Tibial artery (tissue), 4 donors: Measurements from ENCODE around the gene SERPINH1.

Experiments used
- DNase-seq, 2 donors: peaks; one replicate each; pipeline ENCODE4 v3.0.0-alpha.2; 2019
- H3K27ac ChIP-seq, 2 donors: fragments of 200-600 bp; sonication (generic) in 1 of 2; 1 replicate in 1 of 2; 2 replicates in 1 of 2; pipeline ENCODE4 v1.5.1; 2018 to 2019; ENCODE audit warnings: mild to moderate bottlenecking in 1 of 2
- H3K27me3 ChIP-seq, 2 donors: fragments of 200-600 bp; sonication (generic) in 1 of 2; one replicate each; pipeline versions ENCODE4 v1.5.1 to v1.6.0; 2016 to 2019
- H3K36me3 ChIP-seq, 3 donors: fragments of 200-600 bp; sonication (generic) in 2 of 3; one replicate each; pipeline ENCODE4 v1.5.1; 2016 to 2019; ENCODE audit warnings: mild to moderate bottlenecking in 2 of 3
- H3K4me1 ChIP-seq, 4 donors: fragments of 200-600 bp; sonication (generic) in 2 of 4; 1 replicate in 3 of 4; 2 replicates in 1 of 4; pipeline ENCODE4 v1.5.1; 2016 to 2019
- H3K4me3 ChIP-seq, 2 donors: fragments of 200-600 bp; sonication (generic) in 1 of 2; 1 replicate in 1 of 2; 2 replicates in 1 of 2; pipeline ENCODE4 v1.5.1; 2018 to 2019; ENCODE audit warnings: mild to moderate bottlenecking in 2 of 2
- H3K9me3 ChIP-seq, 3 donors: fragments of 200-600 bp; sonication (generic) in 1 of 3; one replicate each; pipeline ENCODE4 v1.5.1; 2016 to 2019
- intact Hi-C: fragments of 100-400 bp; cut with DNase I; formaldehyde crosslinking; loops from one replicate; pipeline ENCODE4 v1.15.0; 2023; ENCODE audit warnings: low total_unique reads
- TF ChIP-seq, protein P1 (sequence below), 2 experiments: fragments of 200-600 bp in 1 of 2; fragments of 450-650 bp in 1 of 2; IDR thresholded peaks; one replicate each; pipeline ENCODE4 v1.5.1; 2017 to 2019; ENCODE audit warnings: antibody characterized with exemption in 2 of 2, mild to moderate bottlenecking in 1 of 2, moderate library complexity in 1 of 2

SERPINH1 gene

DNA sequence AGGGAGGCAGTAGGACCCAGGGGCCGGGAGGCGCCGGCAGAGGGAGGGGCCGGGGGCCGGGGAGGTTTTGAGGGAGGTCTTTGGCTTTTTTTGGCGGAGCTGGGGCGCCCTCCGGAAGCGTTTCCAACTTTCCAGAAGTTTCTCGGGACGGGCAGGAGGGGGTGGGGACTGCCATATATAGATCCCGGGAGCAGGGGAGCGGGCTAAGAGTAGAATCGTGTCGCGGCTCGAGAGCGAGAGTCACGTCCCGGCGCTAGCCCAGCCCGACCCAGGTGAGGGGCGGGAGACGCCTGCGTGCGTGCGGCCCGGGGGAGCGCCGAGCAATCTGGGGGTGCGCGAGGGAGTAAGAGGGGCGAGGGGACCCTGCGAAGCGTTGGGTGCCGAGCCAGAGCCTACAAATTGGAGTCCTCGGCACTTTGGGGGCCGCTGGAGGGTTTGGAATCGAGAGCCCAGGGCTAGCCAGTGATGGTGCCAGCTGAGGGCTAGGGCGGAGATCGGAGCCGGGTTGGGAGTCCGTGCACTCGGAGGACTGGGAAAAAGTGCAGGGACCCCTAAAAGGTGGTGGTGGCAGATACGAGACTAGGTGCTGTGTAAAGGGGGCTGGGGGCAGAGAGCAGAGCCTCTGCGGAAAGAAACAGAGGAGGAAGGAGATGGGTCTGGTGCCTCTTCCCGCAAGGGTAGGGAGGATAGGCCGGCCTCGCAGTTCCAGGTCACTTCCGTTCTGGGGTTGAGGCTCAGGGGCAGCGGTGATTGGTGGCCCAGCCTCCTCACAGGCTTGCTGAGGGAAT is at the start of gene SERPINH1:
TSS of gene SERPINH1 (plus strand) at position 206 of the 788 bp plus-strand sequence. CDS start 4,097 bp downstream, outside the sequence.
- intact Hi-C loops, result no loop called here
- Histone ChIP-seq H3K27ac (peak within 1 kb of the TSS; percentile 99 to 100), H3K4me1 (peaks cover 0 to 87% (median 81%) of the 10 kb centered on the region in 4 donors), H3K36me3 (peaks cover 9 to 14% (median 12%) of the 10 kb centered on the region in 3 donors), H3K9me3 (no peaks in the 10 kb centered on the region), H3K27me3 (no peaks in the 10 kb centered on the region), H3K4me3 (peak within 1 kb of the TSS; percentile 95 to 98)
- TF ChIP-seq, protein P1, sequence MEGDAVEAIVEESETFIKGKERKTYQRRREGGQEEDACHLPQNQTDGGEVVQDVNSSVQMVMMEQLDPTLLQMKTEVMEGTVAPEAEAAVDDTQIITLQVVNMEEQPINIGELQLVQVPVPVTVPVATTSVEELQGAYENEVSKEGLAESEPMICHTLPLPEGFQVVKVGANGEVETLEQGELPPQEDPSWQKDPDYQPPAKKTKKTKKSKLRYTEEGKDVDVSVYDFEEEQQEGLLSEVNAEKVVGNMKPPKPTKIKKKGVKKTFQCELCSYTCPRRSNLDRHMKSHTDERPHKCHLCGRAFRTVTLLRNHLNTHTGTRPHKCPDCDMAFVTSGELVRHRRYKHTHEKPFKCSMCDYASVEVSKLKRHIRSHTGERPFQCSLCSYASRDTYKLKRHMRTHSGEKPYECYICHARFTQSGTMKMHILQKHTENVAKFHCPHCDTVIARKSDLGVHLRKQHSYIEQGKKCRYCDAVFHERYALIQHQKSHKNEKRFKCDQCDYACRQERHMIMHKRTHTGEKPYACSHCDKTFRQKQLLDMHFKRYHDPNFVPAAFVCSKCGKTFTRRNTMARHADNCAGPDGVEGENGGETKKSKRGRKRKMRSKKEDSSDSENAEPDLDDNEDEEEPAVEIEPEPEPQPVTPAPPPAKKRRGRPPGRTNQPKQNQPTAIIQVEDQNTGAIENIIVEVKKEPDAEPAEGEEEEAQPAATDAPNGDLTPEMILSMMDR (IDR thresholded peaks at IDR 0.05), result no peak
- peak; percentile 89 to 96 for DNase-seq

DNA sequence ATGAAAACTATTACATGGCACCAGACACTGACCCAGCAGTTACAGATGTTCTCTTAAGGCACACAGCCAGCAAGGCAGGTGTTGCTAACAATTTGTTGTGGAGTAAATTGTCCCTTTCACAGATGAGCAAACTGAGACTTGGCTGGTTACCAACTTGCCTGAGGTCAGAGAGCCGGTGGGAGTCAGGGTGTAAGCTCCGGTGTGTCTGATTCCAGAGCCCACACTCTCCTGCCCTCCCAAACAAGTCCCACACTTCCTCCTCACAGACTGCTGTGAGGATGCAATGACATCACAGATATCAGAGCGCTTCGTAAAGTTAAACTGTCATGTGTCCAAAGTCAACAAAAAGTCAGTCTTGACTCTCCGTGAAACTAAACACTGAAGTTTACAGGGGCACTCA is 48.8 kb upstream of the SERPINH1 start:
- H3K27ac ChIP-seq, result no peak overlapping the region
- DNase-seq, result no peak

DNA sequence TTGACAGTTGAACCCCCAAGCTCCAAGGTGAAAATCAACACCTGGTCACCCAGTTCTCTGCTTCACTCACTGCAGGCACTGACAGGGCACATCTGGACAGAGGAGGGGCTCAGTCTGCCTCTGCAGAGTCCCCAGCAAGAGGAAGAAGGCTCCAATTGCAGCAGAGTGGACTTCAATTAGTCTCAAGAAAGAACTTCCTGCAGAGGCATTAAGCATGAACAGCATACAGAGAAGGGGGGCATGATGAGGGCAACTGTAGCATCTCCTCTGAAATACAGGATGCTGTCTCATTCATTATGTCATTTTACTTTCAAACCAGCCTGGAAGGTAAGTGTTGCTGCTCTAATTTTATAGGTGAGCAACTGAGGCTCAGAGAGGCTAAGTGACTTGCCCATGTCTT is 47.5 kb upstream of the SERPINH1 start:
- Histone ChIP-seq H3K9me3 (no peaks in the 10 kb centered on the region), H3K27ac (no peak overlapping the region), H3K27me3 (no peaks in the 10 kb centered on the region), H3K4me3 (no peak overlapping the region), H3K4me1 (peaks cover 0 to 27% (median 7%) of the 10 kb centered on the region in 4 donors), H3K36me3 (peaks cover 0 to 4% (median 0%) of the 10 kb centered on the region in 3 donors)
- TF ChIP-seq, protein P1 (IDR thresholded peaks at IDR 0.05), result no peak
- intact Hi-C loops, result no loop called here
- no peak for DNase-seq

More for the DNA sequence above, 48.8 kb upstream of the SERPINH1 start:
- peaks cover 0 to 30% (median 11%) of the 10 kb centered on the region in 4 donors for H3K4me1 ChIP-seq
- no peaks in the 10 kb centered on the region for H3K27me3 ChIP-seq
- H3K4me3 ChIP-seq, result no peak overlapping the region
- intact Hi-C loops, result no loop called here
- H3K9me3 ChIP-seq, result no peaks in the 10 kb centered on the region
- peaks cover 0 to 4% (median 0%) of the 10 kb centered on the region in 3 donors for H3K36me3 ChIP-seq
- TF ChIP-seq, protein P1 (IDR thresholded peaks at IDR 0.05), result no peak

GRCh38 chr11:75516140-75516539 is 45.9 kb upstream of the SERPINH1 start:
- H3K36me3 ChIP-seq, result peaks cover 0 to 4% (median 0%) of the 10 kb centered on the region in 3 donors
- no peak for DNase-seq
- H3K4me1 ChIP-seq, result peaks cover 0 to 24% (median 18%) of the 10 kb centered on the region in 4 donors
- no peak overlapping the region for H3K27ac ChIP-seq
- no peaks in the 10 kb centered on the region for H3K9me3 ChIP-seq
- no peaks in the 10 kb centered on the region for H3K27me3 ChIP-seq
- TF ChIP-seq, protein P1 (IDR thresholded peaks at IDR 0.05), result no peak
- intact Hi-C loops, result no loop called here
- H3K4me3 ChIP-seq, result no peak overlapping the region

DNA sequence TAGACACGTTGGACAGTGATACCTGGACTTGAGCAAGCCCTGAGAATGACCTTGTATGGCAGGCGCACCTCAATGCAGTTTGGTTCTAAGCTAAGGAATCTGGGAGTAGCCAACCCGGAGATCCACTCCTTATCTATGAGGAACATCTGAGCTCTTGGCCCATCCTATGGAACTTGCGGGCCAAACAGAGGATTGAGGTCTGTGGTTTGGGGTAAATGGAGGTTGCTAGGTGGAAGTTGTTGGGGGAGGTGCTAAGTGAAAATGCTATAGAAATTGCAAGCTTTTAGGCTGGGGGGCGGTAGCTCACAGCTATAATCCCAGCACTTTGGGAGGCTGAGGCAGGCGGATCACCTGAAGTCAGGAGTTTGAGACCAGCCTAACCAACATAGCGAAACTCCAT is 45.2 kb upstream of the SERPINH1 start:
- Histone ChIP-seq H3K36me3 (peaks cover 0 to 4% (median 0%) of the 10 kb centered on the region in 3 donors), H3K4me3 (no peak overlapping the region), H3K9me3 (no peaks in the 10 kb centered on the region), H3K4me1 (peaks cover 0 to 21% (median 17%) of the 10 kb centered on the region in 4 donors), H3K27me3 (no peaks in the 10 kb centered on the region), H3K27ac (no peak overlapping the region)
- intact Hi-C loops, result no loop called here
- no peak for DNase-seq
- TF ChIP-seq, protein P1 (IDR thresholded peaks at IDR 0.05), result no peak
